Measurements from ENCODE around the gene BST1. TPM values are rescaled to one million over a fixed set of nuclear protein-coding genes. Genes with fewer than 3 reads are reported as not detected.

Gene BST1
- total RNA-seq, 2 donors from 2014 or later, result 8.7 to 11.0 TPM

- DNase-seq (no peak), ATAC-seq (peak in 1 of 2 donors; percentile 55)
- intact Hi-C loops (cut with DNase I), result no loop called here
Observed at GRCh38 chr4:15765910-15766697, 63.2 kb downstream of the BST1 start.

DNA sequence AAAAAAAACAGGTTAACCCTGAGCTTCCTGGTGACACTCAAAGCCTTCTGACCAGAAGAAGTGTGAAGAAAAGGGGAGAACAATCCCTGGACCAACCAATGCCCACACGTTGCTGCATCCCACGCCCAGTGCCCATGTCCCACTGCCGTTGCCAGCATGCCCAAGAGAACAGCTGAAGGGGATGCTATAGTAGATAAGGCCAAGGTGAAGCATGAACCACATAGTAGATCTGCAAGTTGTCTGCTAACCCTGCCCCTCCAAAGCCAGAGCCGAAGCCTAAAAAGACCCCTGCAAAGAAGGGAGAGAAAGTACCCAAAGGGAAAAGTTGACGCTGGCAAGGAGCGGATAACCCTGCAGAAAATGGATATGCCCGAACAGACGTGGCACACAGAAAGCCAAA lies 64.0 kb downstream of the BST1 start:
- intact Hi-C loops (cut with DNase I), result no loop called here
- ATAC-seq, result no peak
- no peak for DNase-seq

DNA sequence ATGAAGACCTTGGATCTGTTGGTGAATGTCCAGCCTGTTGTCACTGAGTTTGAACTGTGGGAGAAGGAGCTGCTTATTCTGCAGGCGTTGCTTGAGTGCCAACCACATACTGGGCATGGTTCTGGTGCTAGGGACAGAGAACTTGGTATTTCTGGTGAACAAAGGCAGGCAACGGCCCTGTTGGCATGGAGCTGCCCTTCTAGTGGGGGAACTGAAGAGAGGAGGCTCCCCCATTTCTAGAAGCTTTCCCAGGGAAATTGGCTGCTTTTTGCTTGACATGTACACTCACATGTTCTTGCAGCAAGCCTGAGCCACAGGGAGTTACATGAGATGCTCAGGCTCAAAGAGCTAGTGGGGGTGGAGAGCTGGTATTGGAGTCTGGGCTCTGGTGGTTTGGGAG lies 66.3 kb downstream of the BST1 start:
- ATAC-seq (no peak), DNase-seq (no peak)
- intact Hi-C loops (cut with DNase I), result no loop called here

DNA sequence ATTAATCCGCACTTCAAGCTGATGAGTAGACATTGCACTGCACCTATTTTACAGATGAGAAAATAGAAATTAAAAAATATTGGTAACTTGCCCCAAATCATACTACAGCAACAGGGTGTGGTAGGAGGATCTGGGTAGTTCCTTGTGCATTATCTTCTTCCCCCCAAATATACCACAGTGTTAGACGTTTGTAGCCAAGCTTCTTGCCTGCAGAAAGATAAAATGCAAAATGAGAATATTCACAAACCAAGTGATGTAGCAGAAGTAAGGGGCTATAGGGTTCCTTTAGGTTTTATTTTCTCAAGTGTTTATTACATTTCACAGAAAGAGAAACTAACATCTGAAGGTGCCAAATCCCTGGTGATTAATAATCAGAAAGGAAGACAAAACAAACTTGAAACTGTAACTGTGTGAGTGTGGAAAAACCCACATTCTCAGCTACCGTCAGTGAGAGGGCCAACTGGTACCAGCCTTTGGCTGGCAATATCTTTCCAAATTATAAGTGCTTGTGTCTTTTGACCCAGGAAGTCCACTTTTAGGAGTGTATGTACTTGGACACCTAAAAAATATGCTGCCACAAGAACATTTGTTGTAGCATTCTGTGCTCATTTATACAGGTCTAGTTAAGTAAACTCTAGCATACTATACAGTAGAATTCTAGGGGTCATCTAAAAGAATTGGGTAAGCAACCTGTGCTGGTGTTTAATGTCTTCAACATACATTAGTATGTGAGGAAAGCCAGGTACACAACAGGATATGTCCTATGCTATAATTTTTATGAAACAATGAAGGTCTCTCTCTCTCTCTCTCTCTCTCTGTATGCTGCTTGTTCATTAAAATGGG lies 68.6 kb downstream of the BST1 start:
- intact Hi-C loops (cut with DNase I), result no loop called here
- ATAC-seq (no peak), DNase-seq (no peak)

- ATAC-seq (no peak), DNase-seq (no peak)
- intact Hi-C loops (cut with DNase I), result no loop called here
Observed at GRCh38 chr4:15774020-15774420, 71.2 kb downstream of the BST1 start.

DNA sequence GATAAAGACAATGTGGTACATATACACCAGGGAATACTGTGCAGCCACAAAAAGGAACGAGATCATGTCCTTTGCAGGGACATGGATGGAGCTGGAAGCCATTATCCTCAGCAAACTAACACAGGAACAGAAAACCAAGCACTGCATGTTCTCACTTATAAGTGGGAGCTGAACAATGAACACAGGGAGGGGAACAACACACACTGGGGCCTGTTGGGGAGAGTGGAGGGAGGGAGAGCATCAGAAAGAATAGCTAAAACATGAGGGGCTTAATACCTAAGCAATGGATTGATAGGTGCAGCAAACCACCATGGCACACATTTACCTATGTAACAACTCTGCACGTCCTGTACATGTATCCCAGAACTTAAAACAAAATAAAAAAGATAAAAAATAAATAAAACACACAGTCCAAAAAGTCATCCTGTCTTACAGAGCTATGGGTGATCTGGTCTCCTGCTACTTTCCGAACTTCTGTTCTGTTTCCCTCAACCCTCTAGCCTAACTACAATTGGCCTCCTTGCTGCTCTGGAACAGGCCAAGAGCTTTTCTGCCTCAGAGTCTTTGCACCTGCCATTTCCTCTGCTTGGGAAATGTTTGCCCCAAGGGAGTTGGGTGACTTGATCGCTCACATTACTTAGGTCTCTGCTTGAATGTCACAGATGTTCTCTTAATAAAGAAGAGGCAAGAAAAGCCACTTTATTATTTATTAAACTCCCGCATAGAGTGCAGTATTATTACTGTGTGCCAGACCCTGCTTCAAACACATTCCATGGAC lies 74.2 kb downstream of the BST1 start:
- intact Hi-C loops (cut with DNase I), result no loop called here
- ATAC-seq (no peak), DNase-seq (no peak)

DNA sequence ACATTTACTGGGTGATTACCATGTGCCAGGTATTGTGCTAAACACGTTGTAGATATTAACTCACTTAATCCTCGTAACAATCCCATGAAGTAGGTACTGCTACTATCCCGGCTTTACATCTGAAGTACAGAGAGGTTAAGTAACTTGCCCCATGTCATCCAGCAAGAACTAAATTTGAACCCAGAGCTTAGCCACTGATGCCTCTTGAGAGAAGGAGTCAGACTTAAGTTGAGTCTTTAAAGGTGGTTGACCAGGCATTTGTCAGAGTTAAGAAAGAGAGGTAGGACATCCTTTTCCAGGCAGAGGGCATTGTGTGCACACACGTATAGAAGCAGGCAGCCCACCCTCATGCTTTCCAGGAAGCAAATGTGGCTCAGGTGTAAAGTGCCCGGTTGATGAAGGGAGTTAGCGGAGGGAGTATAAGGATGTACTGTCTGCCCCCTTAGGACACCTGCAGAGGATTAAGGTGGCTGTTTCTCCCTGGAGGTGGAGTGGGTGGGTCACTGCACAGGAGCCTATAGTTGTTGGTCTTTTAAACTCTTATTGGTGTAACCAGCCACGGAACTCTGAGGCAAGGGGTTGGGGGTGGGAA lies 74.9 kb downstream of the BST1 start:
- intact Hi-C loops (cut with DNase I), result no loop called here
- no peak for ATAC-seq

GRCh38 chr4:15778289-15779241 lies 75.7 kb downstream of the BST1 start, which contains the start of gene CD38:
Gene CD38, plus strand, starts transcription at chr4:15778328. Its CDS starts 87 bp downstream, at chr4:15778415.
- intact Hi-C loops (cut with DNase I), result no loop called here
- DNase-seq, result peak; percentile 49
- ATAC-seq, result peak; percentile 74 to 79

More for the DNA sequence above, 74.9 kb downstream of the BST1 start:
- no peak for DNase-seq

- intact Hi-C loops (cut with DNase I), result no loop called here
- ATAC-seq, result peak; percentile 76 to 79
- peak; percentile 50 for DNase-seq
Observed at GRCh38 chr4:15779306-15779705, 76.4 kb downstream of the BST1 start.

DNA sequence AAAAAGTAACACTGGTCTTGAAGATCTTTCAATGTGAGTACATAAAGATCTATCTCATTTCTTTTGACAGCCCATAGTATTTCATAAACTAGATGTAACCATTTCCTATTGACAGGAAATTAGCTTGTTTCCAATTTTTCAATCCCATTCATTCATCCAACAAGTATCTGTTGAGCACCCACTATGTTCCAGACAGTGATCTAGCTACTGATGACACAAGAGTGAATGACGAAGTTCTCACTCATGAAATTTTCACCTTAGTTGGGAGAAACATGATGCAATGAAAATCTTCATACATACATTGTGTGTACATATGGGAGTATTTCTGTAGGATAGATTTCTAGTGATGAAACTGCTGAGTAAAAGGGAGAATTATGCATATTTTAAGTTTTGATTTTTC lies 76.9 kb downstream of the BST1 start:
- DNase-seq (no peak), ATAC-seq (no peak)
- intact Hi-C loops (cut with DNase I), result no loop called here

GRCh38 chr4:15781427-15782095 lies 78.7 kb downstream of the BST1 start:
- intact Hi-C loops (cut with DNase I), result no loop called here

More at GRCh38 chr4:15781427-15782095, 78.7 kb downstream of the BST1 start:
- ATAC-seq, result no peak
- DNase-seq, result no peak

Other genes starting within 250 kb of the BST1 start
- gene CC2D2A, start 233.2 kb upstream of the BST1 start, total RNA-seq, result 10 to 100 TPM in 1 of 2 donors, 1 to 10 TPM in 1; 7.0 to 12.9 TPM
- 10 to 100 TPM; 69.1 to 71.0 TPM for gene FBXL5, start 47.7 kb upstream of the BST1 start, total RNA-seq
- gene FAM200B, start 21.2 kb upstream of the BST1 start, total RNA-seq, result 10 to 100 TPM; 30.9 to 35.4 TPM
- 1 to 10 TPM; 5.7 to 6.9 TPM for gene CD38, start 75.3 kb downstream of the BST1 start, total RNA-seq
- gene FGFBP1, start 235.7 kb downstream of the BST1 start, total RNA-seq, result not detected

All from left cardiac atrium (tissue), 4 donors.